B cell (primary cell): Measurements from ENCODE around the gene PWWP2B. TPM values are rescaled to one million over a fixed set of nuclear protein-coding genes. Genes with fewer than 3 reads are reported as not detected.

Source experiments
- ATAC-seq: fragments of 200-7000 bp; cut with Tn5 transposase; one replicate; pipeline ENCODE4 v1.10.0; 2021; ENCODE audit warnings: low read depth, mild to moderate bottlenecking, moderate number of reproducible peaks, moderate library complexity
- CTCF ChIA-PET: fragments of 350-600 bp; sonication (Branson Sonifier 250); formaldehyde crosslinking; loops from one replicate; lab custom pipeline; 2021; ENCODE audit warnings: antibody characterized with exemption, inconsistent platforms; lab: Charles Lee
- POLR2A ChIA-PET: fragments of 350-600 bp; sonication (Branson Sonifier 250); formaldehyde crosslinking; loops from one replicate; lab custom pipeline; 2021; ENCODE audit warnings: antibody characterized with exemption; lab: Charles Lee
- DNase-seq: peaks from one replicate; pipeline ENCODE4 v3.0.0; 2013
- H2AFZ ChIP-seq: 2 replicates; pipeline ENCODE4 v1.6.1; 2012; ENCODE audit warnings: mild to moderate bottlenecking, low read depth, low read length; ENCODE audit not compliant: insufficient read depth, poor library complexity, severe bottlenecking
- H3K27ac ChIP-seq, 2 donors: 1 replicate in 1 of 2; 2 replicates in 1 of 2; pipeline ENCODE4 v1.5.1; 2012 to 2013; ENCODE audit warnings: low read length in 2 of 2, mild to moderate bottlenecking in 2 of 2, moderate library complexity in 1 of 2
- H3K27me3 ChIP-seq, 4 experiments: fragments of 200-600 bp in 1 of 4; sonication (generic) in 1 of 4; replicated peaks in 1 of 4; 1 replicate in 2 of 4; 2 replicates in 2 of 4; pipeline versions ENCODE4 v1.6.1 to v1.7.0; 2013 to 2016; ENCODE audit warnings: low read length in 3 of 4, mild to moderate bottlenecking in 2 of 4, mixed read lengths in 1 of 4, moderate library complexity in 1 of 4; ENCODE audit not compliant: insufficient read depth in 4 of 4, control insufficient read depth in 3 of 4; ENCODE audit errors: control extremely low read depth in 1 of 4
- H3K36me3 ChIP-seq, 2 experiments: replicated peaks in 1 of 2; 1 replicate in 1 of 2; 2 replicates in 1 of 2; pipeline versions ENCODE4 v1.6.1 to v1.7.1; 2013; ENCODE audit warnings: low read length in 1 of 2; ENCODE audit not compliant: insufficient read depth in 2 of 2, control insufficient read depth in 1 of 2; ENCODE audit errors: control extremely low read depth in 1 of 2, extremely low read depth in 1 of 2
- H3K4me1 ChIP-seq, 2 donors: fragments of 200-600 bp in 1 of 2; sonication (generic) in 1 of 2; 1 replicate in 1 of 2; 2 replicates in 1 of 2; pipeline versions ENCODE4 v1.5.1 to v1.6.1; 2013 to 2017; ENCODE audit warnings: low read length in 2 of 2; ENCODE audit not compliant: control insufficient read depth in 2 of 2, insufficient read depth in 2 of 2
- H3K4me2 ChIP-seq: replicated peaks from 2 replicates; pipeline ENCODE3; 2012; ENCODE audit warnings: mild to moderate bottlenecking, low read depth, low read length; ENCODE audit not compliant: poor library complexity, severe bottlenecking
- H3K4me3 ChIP-seq, 5 experiments: fragments of 200-600 bp in 1 of 5; sonication (generic) in 1 of 5; 1 replicate in 3 of 5; 2 replicates in 2 of 5; pipeline versions ENCODE4 v1.5.1 to v1.7.0; 2011 to 2016; ENCODE audit warnings: low read length in 4 of 5, mild to moderate bottlenecking in 4 of 5, low read depth in 2 of 5, control low read depth in 1 of 5, moderate library complexity in 1 of 5; ENCODE audit not compliant: insufficient read depth in 1 of 5; ENCODE audit errors: control extremely low read depth in 1 of 5, extremely low read depth in 1 of 5
- H3K79me2 ChIP-seq: fragments of 200-600 bp; sonication (generic); one replicate; pipeline ENCODE4 v1.6.0; 2016; ENCODE audit warnings: low read length; ENCODE audit not compliant: control insufficient read depth, insufficient read depth
- H3K9ac ChIP-seq: fragments of 200-600 bp; sonication (generic); 2 replicates; pipeline ENCODE4 v1.6.1; 2017; ENCODE audit warnings: mild to moderate bottlenecking, low read length, moderate library complexity
- H3K9me3 ChIP-seq, 3 donors: one replicate each; pipeline versions ENCODE4 v1.6.1 to v1.7.1; 2013; ENCODE audit warnings: low read length in 2 of 3; ENCODE audit not compliant: control insufficient read depth in 2 of 3, insufficient read depth in 1 of 3; ENCODE audit errors: control extremely low read depth in 1 of 3
- H4K20me1 ChIP-seq: 2 replicates; pipeline ENCODE4 v1.6.0; 2012; ENCODE audit warnings: mild to moderate bottlenecking, low read length; ENCODE audit not compliant: insufficient read depth, control insufficient read depth, poor library complexity, severe bottlenecking
- H3K27ac Mint-ChIP-seq: one replicate; pipeline ENCODE4 v1.8.0; 2021; ENCODE audit warnings: mixed read lengths
- H3K27me3 Mint-ChIP-seq: one replicate; pipeline ENCODE4 v1.8.0; 2021; ENCODE audit warnings: mixed read lengths
- H3K4me1 Mint-ChIP-seq: one replicate; pipeline ENCODE4 v1.8.0; 2021; ENCODE audit warnings: mixed read lengths
- H3K4me3 Mint-ChIP-seq: one replicate; pipeline ENCODE4 v1.8.0; 2021; ENCODE audit warnings: mixed read lengths
- H3K9me3 Mint-ChIP-seq: one replicate; pipeline ENCODE4 v1.8.0; 2022; ENCODE audit warnings: mixed read lengths; ENCODE audit not compliant: insufficient read depth
- EZH2 ChIP-seq: IDR thresholded peaks from 2 replicates; pipeline ENCODE4 v1.6.1; 2012; ENCODE audit warnings: borderline replicate concordance, low read depth, mild to moderate bottlenecking, moderate library complexity, low read length; ENCODE audit not compliant: insufficient read depth, poor library complexity, severe bottlenecking
- WGBS: methylation state at CpG from one replicate; pipeline ENCODE4 v1.1.5; 2013; ENCODE audit warnings: missing lambda C conversion rate; ENCODE audit not compliant: insufficient coverage; 5-methylcytosine and 5-hydroxymethylcytosine counted together
- intact Hi-C: fragments of 100-400 bp; cut with micrococcal nuclease; formaldehyde crosslinking; loops from one replicate; pipeline ENCODE4 v1.10.0; 2022
- polyA plus RNA-seq: library from polyadenylated mRNA; depleted of rRNA; stranded (reverse); fragments of >200 nt; gene quantifications from 2 replicates; pipeline ENCODE4 v1.2.3, GENCODE V29; 2012
- total RNA-seq, 2 donors: library from RNA; stranded (reverse); fragments of 120-200 nt in 1 of 2; gene quantifications; 1 replicate in 1 of 2; 2 replicates in 1 of 2; pipeline versions ENCODE4 v1.2.3 to v1.2.4, GENCODE V29; 2013 to 2022
- TF ChIP-seq, protein P1 (sequence below): fragments of 200-600 bp; IDR thresholded peaks from one replicate; pipeline ENCODE4 v1.8.0; 2022; ENCODE audit warnings: antibody characterized with exemption, mild to moderate bottlenecking

PWWP2B gene
- total and polyA plus RNA-seq, 2 donors (not counting 1 experiment from before 2014, with no cell fraction given), result 13.6 to 34.4 TPM

DNA sequence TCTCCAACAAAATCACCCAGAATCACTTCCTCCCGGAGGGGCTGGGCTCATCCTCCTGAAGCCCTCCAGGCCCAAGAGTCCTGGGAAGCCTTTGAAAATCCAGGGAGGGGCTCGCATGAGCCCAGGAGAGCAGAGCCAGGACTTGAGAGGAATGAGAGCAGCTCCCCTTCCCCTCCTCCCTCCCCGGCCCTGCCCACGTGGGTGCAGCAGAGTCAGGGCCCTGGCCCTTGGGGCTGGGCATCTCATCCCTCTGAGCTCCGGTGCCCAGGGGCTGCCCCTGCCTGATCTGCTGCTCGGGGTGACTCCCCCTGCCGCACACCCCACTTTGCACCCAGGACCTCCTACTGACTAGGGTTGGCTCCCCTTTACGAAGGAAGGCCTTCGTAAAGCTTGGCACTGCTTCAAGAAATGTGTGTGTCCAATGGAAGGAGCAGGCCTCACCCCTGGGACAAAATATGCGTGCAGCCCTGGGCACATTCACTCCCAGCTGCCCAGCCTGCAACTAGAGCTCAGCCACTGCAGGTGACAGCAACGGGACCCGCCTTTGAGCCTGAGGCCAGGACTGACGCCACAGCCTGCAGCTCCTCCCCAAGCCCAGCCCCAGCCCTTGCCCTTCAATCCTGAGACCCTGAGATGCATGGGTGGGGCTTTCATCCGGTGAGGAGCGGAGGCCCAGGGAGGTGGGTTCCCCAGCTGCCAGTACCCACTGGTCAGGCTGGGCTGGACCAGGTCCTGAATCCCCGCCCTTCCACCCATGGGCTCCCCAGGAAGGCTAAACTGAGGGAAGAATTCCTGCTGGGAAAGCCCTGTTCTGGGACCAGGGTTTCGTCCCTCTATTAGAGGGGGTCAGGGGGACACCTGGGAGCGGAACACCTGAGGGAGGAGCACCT is 21.8 kb downstream of the PWWP2B start:
- H3K4me1 Mint-ChIP-seq, result peaks cover 73% of the 10 kb centered on the region
- peak overlapping the region; percentile 63 for H3K4me2 ChIP-seq
- no peaks in the 10 kb centered on the region for H3K27me3 Mint-ChIP-seq
- peaks cover 0 to 11% of the 10 kb centered on the region in 2 experiments for H3K36me3 ChIP-seq
- peaks cover 71 to 83% of the 10 kb centered on the region in 2 donors for H3K4me1 ChIP-seq
- peak overlapping the region; percentile 93 for H3K27ac Mint-ChIP-seq
- H3K27ac ChIP-seq, result peak overlapping the region; percentile 82 to 99
- ChIA-PET CTCF (interaction anchor here (1.3 kb wide), 2 partner anchors 21 to 28 kb away, joined by 6 to 7 read pairs; partner anchors contain the start of gene PWWP2B), POLR2A (interaction anchor here (0.8 to 1.3 kb wide), 3 partner anchors 21 to 33 kb away, joined by 3 to 5 read pairs (median 3); no protein-coding TSS in a partner anchor)
- DNase-seq, result peak; percentile 64
- H4K20me1 ChIP-seq, result no peaks in the 10 kb centered on the region
- no peaks in the 10 kb centered on the region for H3K9me3 ChIP-seq
- peaks cover 37% of the 10 kb centered on the region for H3K79me2 ChIP-seq
- ATAC-seq, result peak; percentile 10
- intact Hi-C loops, result loop anchor here (1.0 kb wide), 1 partner anchor 10 kb away; no protein-coding TSS in a partner anchor
- H2AFZ ChIP-seq, result no peak overlapping the region
- H3K9me3 Mint-ChIP-seq, result no peaks in the 10 kb centered on the region
- peak overlapping the region; percentile 71 for H3K4me3 Mint-ChIP-seq
- TF ChIP-seq, protein P1, sequence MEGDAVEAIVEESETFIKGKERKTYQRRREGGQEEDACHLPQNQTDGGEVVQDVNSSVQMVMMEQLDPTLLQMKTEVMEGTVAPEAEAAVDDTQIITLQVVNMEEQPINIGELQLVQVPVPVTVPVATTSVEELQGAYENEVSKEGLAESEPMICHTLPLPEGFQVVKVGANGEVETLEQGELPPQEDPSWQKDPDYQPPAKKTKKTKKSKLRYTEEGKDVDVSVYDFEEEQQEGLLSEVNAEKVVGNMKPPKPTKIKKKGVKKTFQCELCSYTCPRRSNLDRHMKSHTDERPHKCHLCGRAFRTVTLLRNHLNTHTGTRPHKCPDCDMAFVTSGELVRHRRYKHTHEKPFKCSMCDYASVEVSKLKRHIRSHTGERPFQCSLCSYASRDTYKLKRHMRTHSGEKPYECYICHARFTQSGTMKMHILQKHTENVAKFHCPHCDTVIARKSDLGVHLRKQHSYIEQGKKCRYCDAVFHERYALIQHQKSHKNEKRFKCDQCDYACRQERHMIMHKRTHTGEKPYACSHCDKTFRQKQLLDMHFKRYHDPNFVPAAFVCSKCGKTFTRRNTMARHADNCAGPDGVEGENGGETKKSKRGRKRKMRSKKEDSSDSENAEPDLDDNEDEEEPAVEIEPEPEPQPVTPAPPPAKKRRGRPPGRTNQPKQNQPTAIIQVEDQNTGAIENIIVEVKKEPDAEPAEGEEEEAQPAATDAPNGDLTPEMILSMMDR, result no peak
- no peak for TF ChIP-seq EZH2
- peak overlapping the region; percentile 18 for H3K9ac ChIP-seq
- 70% methylated on average over 15 of the region's 18 CpGs for WGBS
- no peak overlapping the region for H3K4me3 ChIP-seq
- no peaks in the 10 kb centered on the region for H3K27me3 ChIP-seq
